ENCODE measurements around the gene GALE.

DNA sequence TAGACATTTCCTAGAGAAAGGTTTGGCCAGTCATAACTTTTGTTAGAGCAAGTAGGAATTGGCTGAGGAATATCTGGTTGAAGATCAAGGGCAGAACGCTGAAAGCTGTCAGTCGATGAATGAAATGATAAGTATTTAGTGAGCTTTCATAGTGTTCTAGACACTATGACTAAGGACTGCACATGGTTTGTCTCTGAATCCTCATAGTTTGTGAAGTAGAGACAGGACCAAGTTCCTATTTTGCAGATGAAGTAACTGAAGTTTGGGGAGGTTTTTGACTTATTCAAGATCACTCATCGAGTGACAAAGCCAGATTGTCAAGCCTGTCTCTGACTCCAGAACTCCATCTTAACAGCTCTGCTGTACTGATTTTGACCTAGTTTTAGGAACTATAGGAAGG, 52.5 kb downstream of the GALE start:
- TF ChIP-seq, protein P1, sequence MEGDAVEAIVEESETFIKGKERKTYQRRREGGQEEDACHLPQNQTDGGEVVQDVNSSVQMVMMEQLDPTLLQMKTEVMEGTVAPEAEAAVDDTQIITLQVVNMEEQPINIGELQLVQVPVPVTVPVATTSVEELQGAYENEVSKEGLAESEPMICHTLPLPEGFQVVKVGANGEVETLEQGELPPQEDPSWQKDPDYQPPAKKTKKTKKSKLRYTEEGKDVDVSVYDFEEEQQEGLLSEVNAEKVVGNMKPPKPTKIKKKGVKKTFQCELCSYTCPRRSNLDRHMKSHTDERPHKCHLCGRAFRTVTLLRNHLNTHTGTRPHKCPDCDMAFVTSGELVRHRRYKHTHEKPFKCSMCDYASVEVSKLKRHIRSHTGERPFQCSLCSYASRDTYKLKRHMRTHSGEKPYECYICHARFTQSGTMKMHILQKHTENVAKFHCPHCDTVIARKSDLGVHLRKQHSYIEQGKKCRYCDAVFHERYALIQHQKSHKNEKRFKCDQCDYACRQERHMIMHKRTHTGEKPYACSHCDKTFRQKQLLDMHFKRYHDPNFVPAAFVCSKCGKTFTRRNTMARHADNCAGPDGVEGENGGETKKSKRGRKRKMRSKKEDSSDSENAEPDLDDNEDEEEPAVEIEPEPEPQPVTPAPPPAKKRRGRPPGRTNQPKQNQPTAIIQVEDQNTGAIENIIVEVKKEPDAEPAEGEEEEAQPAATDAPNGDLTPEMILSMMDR (IDR thresholded peaks at IDR 0.05; ENCODE audit: low read length): no peak
- TF ChIP-seq EZH2 (IDR thresholded peaks at IDR 0.05; ENCODE audit: borderline replicate concordance, low read length): no peak

Data from OCI-LY1 (cell line).